Vagina (tissue), 2 donors: ENCODE results near the gene ZNF469.

ENCODE experiments used
- CTCF ChIP-seq, 3 experiments: fragments of 450-650 bp in 2 of 3; fragments of 200-600 bp in 1 of 3; sonication (generic) in 1 of 3; IDR thresholded peaks; one replicate each; pipeline ENCODE4 v1.5.1; 2017 to 2019; ENCODE audit warnings: antibody characterized with exemption in 3 of 3, mild to moderate bottlenecking in 2 of 3, moderate library complexity in 2 of 3
- POLR2A ChIP-seq, 2 donors: fragments of 450-650 bp; IDR thresholded peaks; one replicate each; pipeline ENCODE4 v1.6.1; 2017; ENCODE audit warnings: antibody characterized with exemption in 2 of 2, mild to moderate bottlenecking in 2 of 2, moderate library complexity in 2 of 2
- POLR2AphosphoS5 ChIP-seq, 2 donors: sonication (generic); formaldehyde crosslinking; IDR thresholded peaks; one replicate each; pipeline ENCODE4 v1.9.0; 2017; ENCODE audit warnings: antibody characterized with exemption in 2 of 2, mild to moderate bottlenecking in 2 of 2, low read depth in 1 of 2; ENCODE audit not compliant: insufficient read depth in 1 of 2

- TF ChIP-seq CTCF (IDR thresholded peaks at IDR 0.05), result no peak
- no peak for TF ChIP-seq POLR2A (IDR thresholded peaks at IDR 0.05)
- no peak for TF ChIP-seq POLR2AphosphoS5 (IDR thresholded peaks at IDR 0.05; ENCODE audit: insufficient read depth in 1 of 2, low read depth in 1 of 2)
Measured at GRCh38 chr16:88348377-88349152, 34.2 kb upstream of the ZNF469 start.
